BE2C (cell line): ENCODE data around the gene NID1.

Experiments
- DNase-seq: peaks from one replicate; pipeline ENCODE4 v3.0.0-alpha.2; 2020
- H3K27me3 ChIP-seq: fragments of 250-450 bp; sonication (Bioruptor Pico); 2 replicates; pipeline ENCODE4 v1.5.1; 2020; ENCODE audit warnings: mild to moderate bottlenecking
- H3K36me3 ChIP-seq: fragments of 250-450 bp; sonication (Bioruptor Pico); 2 replicates; pipeline ENCODE4 v1.5.1; 2020; ENCODE audit warnings: mild to moderate bottlenecking
- H3K4me1 ChIP-seq: fragments of 250-450 bp; sonication (Bioruptor Pico); 2 replicates; pipeline ENCODE4 v1.5.1; 2020
- H3K4me3 ChIP-seq: 2 replicates; pipeline ENCODE4 v1.5.1; 2011; ENCODE audit warnings: low read depth, low read length
- H3K9me3 ChIP-seq: fragments of 250-450 bp; sonication (Bioruptor Pico); 2 replicates; pipeline ENCODE4 v1.5.1; 2020
- TF ChIP-seq, protein P1 (sequence below): IDR thresholded peaks from 2 replicates; pipeline ENCODE4 v1.5.1; 2012; ENCODE audit warnings: mild to moderate bottlenecking, low read depth, low read length

Gene NID1

GRCh38 chr1:236000781-236001180, 64.1 kb downstream of the NID1 start:
- Histone ChIP-seq H3K36me3 (no peaks in the 10 kb centered on the region), H3K4me1 (no peaks in the 10 kb centered on the region), H3K27me3 (no peaks in the 10 kb centered on the region), H3K9me3 (no peaks in the 10 kb centered on the region), H3K4me3 (no peak overlapping the region)
- TF ChIP-seq, protein P1, sequence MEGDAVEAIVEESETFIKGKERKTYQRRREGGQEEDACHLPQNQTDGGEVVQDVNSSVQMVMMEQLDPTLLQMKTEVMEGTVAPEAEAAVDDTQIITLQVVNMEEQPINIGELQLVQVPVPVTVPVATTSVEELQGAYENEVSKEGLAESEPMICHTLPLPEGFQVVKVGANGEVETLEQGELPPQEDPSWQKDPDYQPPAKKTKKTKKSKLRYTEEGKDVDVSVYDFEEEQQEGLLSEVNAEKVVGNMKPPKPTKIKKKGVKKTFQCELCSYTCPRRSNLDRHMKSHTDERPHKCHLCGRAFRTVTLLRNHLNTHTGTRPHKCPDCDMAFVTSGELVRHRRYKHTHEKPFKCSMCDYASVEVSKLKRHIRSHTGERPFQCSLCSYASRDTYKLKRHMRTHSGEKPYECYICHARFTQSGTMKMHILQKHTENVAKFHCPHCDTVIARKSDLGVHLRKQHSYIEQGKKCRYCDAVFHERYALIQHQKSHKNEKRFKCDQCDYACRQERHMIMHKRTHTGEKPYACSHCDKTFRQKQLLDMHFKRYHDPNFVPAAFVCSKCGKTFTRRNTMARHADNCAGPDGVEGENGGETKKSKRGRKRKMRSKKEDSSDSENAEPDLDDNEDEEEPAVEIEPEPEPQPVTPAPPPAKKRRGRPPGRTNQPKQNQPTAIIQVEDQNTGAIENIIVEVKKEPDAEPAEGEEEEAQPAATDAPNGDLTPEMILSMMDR, result no peak
- no peak for DNase-seq

- Histone ChIP-seq H3K27me3 (no peaks in the 10 kb centered on the region), H3K4me1 (no peaks in the 10 kb centered on the region), H3K36me3 (no peaks in the 10 kb centered on the region), H3K9me3 (no peaks in the 10 kb centered on the region), H3K4me3 (no peak overlapping the region)
- TF ChIP-seq, protein P1, result no peak
- no peak for DNase-seq
Observed at GRCh38 chr1:235999259-235999925, 65.5 kb downstream of the NID1 start.

DNA sequence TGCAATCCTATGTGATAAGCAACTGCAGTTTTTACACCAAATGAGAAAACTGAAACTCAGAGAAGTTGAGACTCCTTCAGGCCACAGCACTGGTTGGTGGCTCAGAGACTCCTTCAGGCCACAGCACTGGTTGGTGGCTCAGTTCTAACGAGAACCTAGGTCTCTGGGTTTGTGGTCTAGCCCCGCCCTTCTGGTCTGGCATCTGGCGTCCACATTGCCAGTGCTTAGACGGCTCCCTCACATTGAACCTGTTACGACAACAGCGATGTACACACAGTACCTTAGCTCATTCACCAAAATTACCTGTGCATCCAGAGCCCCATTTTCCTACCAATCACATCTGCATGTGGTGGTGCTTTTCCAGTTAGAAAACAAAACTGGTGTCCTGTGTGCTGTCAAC, 66.1 kb downstream of the NID1 start:
- Histone ChIP-seq H3K4me1 (no peaks in the 10 kb centered on the region), H3K36me3 (no peaks in the 10 kb centered on the region), H3K27me3 (no peaks in the 10 kb centered on the region), H3K4me3 (no peak overlapping the region), H3K9me3 (no peaks in the 10 kb centered on the region)
- no peak for DNase-seq
- TF ChIP-seq, protein P1, result no peak

- DNase-seq, result no peak
- Histone ChIP-seq H3K4me1 (no peaks in the 10 kb centered on the region), H3K36me3 (no peaks in the 10 kb centered on the region), H3K9me3 (no peaks in the 10 kb centered on the region), H3K27me3 (no peaks in the 10 kb centered on the region), H3K4me3 (no peak overlapping the region)
- TF ChIP-seq, protein P1, result no peak
Observed at GRCh38 chr1:235997931-235998330, 67.0 kb downstream of the NID1 start.

DNA sequence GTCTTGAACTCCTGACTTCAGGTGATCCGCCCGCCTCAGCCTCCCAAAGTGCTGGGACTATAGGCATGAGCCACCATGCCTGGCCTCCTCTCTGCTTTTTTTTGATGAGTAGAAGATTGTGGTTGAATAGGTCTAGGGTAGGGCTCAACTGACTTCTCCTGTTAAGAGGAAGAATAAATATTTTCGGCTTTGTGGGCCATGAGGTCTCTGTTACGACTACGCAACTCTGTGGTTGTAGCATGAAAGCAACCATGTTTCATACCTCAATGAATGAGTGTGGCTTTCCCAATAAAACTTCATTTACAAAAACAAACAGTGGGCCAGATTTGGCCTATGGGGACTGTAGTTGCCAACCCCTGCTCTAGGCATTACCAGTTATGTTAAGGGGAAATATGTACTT, 67.8 kb downstream of the NID1 start:
- no peaks in the 10 kb centered on the region for H3K9me3 ChIP-seq
- DNase-seq, result no peak
- no peaks in the 10 kb centered on the region for H3K27me3 ChIP-seq
- H3K4me3 ChIP-seq, result no peak overlapping the region
- H3K4me1 ChIP-seq, result no peaks in the 10 kb centered on the region
- no peaks in the 10 kb centered on the region for H3K36me3 ChIP-seq
- TF ChIP-seq, protein P1, result no peak

DNA sequence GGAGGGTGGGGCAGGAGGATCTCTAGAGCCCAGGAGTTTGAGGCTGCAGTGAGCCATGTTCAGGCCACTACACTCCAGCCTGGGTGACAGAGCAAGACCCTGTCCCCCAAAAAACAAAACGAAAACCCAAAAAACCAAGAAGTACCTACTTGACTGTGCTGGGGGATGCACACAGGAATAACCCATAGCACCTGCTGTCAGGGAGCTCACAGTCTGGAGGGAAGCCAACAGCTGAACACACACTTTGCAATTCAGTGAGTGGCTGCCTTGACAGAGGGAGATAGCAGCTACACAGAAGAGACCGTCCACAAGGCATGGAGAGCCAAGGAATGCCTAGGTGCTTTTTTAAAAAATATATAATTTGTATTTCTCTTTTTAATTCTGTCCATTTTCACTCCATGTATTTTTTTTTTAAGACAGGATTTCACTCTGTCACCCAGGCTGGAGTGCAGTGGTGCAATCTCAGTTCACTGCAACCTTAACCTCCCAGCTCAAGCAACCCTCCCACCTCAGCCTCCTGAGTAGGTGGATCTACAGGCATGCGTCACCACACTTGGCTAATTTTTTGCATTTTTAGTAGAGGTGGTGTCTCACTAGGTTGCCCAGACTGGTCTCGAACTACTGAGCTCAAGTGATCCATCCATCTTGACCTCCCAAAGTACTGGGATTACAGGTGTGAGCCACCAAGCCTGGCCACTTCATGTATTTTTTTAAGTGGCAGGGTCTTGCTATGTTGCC, 68.7 kb downstream of the NID1 start:
- no peak for DNase-seq
- no peaks in the 10 kb centered on the region for H3K9me3 ChIP-seq
- H3K4me1 ChIP-seq, result no peaks in the 10 kb centered on the region
- no peak overlapping the region for H3K4me3 ChIP-seq
- TF ChIP-seq, protein P1, result no peak
- H3K36me3 ChIP-seq, result no peaks in the 10 kb centered on the region
- no peaks in the 10 kb centered on the region for H3K27me3 ChIP-seq
